ENCODE data around the gene GRXCR1. TPM values are rescaled to one million over a fixed set of nuclear protein-coding genes. Genes with fewer than 3 reads are reported as not detected.

GRXCR1 gene
- total RNA-seq, 1 experiment from 2014 or later, result not detected

- H3K27ac ChIP-seq (ENCODE audit: low read length), result no peak overlapping the region
- in situ Hi-C loops (cut with HindIII; ENCODE audit: low pct_unique_long_range_greater_than_20kb, low sequenced_read_pairs), result no loop called here
Observed at GRCh38 chr4:42923431-42923830, 30.9 kb downstream of the GRXCR1 start.

GRCh38 chr4:42925921-42926320, 33.4 kb downstream of the GRXCR1 start:
- CTCF ChIA-PET, result no interaction called here
- BruUV-seq (replicated peaks), result no TSS peak

More at GRCh38 chr4:42923431-42923830, 30.9 kb downstream of the GRXCR1 start:
- ATAC-seq (no peak), DNase-seq (ENCODE audit: low read depth, low spot score) (no peak)
- Histone ChIP-seq H3K27me3 (ENCODE audit: control insufficient read depth, insufficient read depth, low read length) (no peaks in the 10 kb centered on the region), H3K9me3 (ENCODE audit: control insufficient read depth, insufficient read depth, low read depth, low read length) (no peaks in the 10 kb centered on the region), H3K36me3 (ENCODE audit: control insufficient read depth, insufficient read depth, low read length) (no peaks in the 10 kb centered on the region), H3K4me1 (ENCODE audit: control insufficient read depth, insufficient read depth, low read length) (no peaks in the 10 kb centered on the region), H3K4me3 (ENCODE audit: low read depth in 2 of 2, low read length in 2 of 2) (no peak overlapping the region)
- BruUV-seq (replicated peaks), result no TSS peak
- intact Hi-C loops (cut with micrococcal nuclease; ENCODE audit: unreplicated experiment), result no loop called here
- TF ChIP-seq POLR2AphosphoS5 (IDR thresholded peaks at IDR 0.05; ENCODE audit: low read depth, low read length) (no peak), SIN3A (IDR thresholded peaks at IDR 0.05; ENCODE audit: borderline replicate concordance, insufficient read depth, low read depth, low read length) (no peak), REST (IDR thresholded peaks at IDR 0.05; ENCODE audit: insufficient read depth in 1 of 2, low read depth in 2 of 2, low read length in 1 of 2) (no peak), CTCF (IDR thresholded peaks at IDR 0.05) (no peak), TCF7L2 (IDR thresholded peaks at IDR 0.05; ENCODE audit: low read depth, low read length) (no peak)
- ChIA-PET POLR2A (no interaction called here), CTCF (no interaction called here)

More at GRCh38 chr4:42925921-42926320, 33.4 kb downstream of the GRXCR1 start:
- TF ChIP-seq CTCF (IDR thresholded peaks at IDR 0.05) (no peak), TCF7L2 (IDR thresholded peaks at IDR 0.05; ENCODE audit: low read depth, low read length) (no peak)
- no peaks in the 10 kb centered on the region for H3K27me3 ChIP-seq (ENCODE audit: control insufficient read depth, insufficient read depth, low read length)
- ATAC-seq (no peak), DNase-seq (ENCODE audit: low read depth, low spot score) (no peak)
- POLR2A ChIA-PET, result no interaction called here
- H3K36me3 ChIP-seq (ENCODE audit: control insufficient read depth, insufficient read depth, low read length), result no peaks in the 10 kb centered on the region
- no peaks in the 10 kb centered on the region for H3K9me3 ChIP-seq (ENCODE audit: control insufficient read depth, insufficient read depth, low read depth, low read length)
- no peak overlapping the region for H3K27ac ChIP-seq (ENCODE audit: low read length)
- no peaks in the 10 kb centered on the region for H3K4me1 ChIP-seq (ENCODE audit: control insufficient read depth, insufficient read depth, low read length)
- in situ Hi-C loops (cut with HindIII; ENCODE audit: low pct_unique_long_range_greater_than_20kb, low sequenced_read_pairs), result no loop called here
- H3K4me3 ChIP-seq (ENCODE audit: low read depth in 2 of 2, low read length in 2 of 2), result no peak overlapping the region
- intact Hi-C loops (cut with micrococcal nuclease; ENCODE audit: unreplicated experiment), result no loop called here

Measured in Panc1 (cell line).